ENCODE measurements around the gene MYCBP. TPM values are rescaled to one million over a fixed set of nuclear protein-coding genes. Genes with fewer than 3 reads are reported as not detected.

Gene MYCBP
- total RNA-seq, 1 experiment from 2014 or later = 51.9 TPM

DNA sequence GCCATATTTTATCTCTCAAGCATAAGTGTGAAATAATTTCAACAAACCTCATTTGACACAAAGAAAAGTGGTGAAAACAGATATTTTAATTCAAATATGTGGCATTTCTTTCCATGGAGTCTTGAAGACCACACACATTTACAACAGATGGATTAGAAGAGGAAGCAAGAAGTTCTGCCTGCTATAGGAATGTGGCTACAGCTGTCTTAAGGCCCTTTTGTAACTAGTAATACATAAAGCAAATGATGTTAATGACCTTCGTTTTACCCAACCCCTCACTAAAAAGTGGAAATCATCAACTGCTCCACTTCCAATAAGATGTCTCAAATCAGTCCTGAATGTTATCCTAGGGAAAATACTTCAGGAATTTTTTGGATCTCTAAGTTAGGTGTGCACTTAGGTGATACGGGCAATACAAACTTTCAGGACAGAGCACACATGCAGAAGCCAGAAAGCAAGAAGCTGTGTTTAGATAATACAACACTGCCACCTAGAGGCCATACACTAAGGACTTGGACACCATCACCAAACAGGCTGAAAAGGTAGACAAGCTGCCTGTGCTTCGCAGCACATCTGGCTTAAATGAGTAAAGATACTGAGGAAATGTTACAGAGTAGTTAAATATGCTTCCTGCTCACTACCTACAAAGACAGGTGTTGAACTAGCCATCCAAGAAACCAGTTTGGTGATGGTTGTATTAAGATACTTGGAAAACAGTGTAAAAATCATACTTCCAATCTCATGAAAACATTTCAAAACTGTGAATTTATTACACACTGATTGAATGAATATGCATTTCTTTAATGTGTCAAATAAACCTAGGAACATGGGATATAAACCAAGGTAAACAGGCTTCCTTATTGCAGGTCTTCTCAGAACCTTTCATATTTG lies 38.0 kb downstream of the MYCBP start:
- H3K36me3 ChIP-seq (ENCODE audit: low read depth) = 0 out of 2 replicates have a peak, but pooled peaks cover 6% of the 10 kb centered on the region
- intact Hi-C loops (cut with micrococcal nuclease; ENCODE audit: unreplicated experiment) = loop anchor here (1.0 kb wide), 2 partner anchors 809 to 845 kb away; partner anchors contain the start of gene SF3A3
- no peak for TF ChIP-seq EZH2 (IDR thresholded peaks at IDR 0.05; ENCODE audit: low read depth)
- TF ChIP-seq, protein P1, sequence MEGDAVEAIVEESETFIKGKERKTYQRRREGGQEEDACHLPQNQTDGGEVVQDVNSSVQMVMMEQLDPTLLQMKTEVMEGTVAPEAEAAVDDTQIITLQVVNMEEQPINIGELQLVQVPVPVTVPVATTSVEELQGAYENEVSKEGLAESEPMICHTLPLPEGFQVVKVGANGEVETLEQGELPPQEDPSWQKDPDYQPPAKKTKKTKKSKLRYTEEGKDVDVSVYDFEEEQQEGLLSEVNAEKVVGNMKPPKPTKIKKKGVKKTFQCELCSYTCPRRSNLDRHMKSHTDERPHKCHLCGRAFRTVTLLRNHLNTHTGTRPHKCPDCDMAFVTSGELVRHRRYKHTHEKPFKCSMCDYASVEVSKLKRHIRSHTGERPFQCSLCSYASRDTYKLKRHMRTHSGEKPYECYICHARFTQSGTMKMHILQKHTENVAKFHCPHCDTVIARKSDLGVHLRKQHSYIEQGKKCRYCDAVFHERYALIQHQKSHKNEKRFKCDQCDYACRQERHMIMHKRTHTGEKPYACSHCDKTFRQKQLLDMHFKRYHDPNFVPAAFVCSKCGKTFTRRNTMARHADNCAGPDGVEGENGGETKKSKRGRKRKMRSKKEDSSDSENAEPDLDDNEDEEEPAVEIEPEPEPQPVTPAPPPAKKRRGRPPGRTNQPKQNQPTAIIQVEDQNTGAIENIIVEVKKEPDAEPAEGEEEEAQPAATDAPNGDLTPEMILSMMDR (conservative IDR thresholded peaks at IDR 0.05) = peak; percentile 89
- H3K79me2 ChIP-seq (ENCODE audit: low read depth) = no peaks in the 10 kb centered on the region
- no peak overlapping the region for H2AFZ ChIP-seq
- peaks cover 3% of the 10 kb centered on the region; the same call in 1 of the 2 replicates for H4K20me1 ChIP-seq (ENCODE audit: insufficient read depth)
- no peaks in the 10 kb centered on the region for H3K9me2 ChIP-seq (ENCODE audit: insufficient read depth)
- ChIA-PET CTCF (interaction anchor here (0.6 to 1.5 kb wide), 6 partner anchors 10 to 857 kb away, joined by 3 to 13 read pairs (median 4); no protein-coding TSS in a partner anchor), POLR2A (ENCODE audit: unreplicated experiment) (interaction anchor here (0.6 kb wide), 1 partner anchor 118 kb away, joined by 3 read pairs; no protein-coding TSS in a partner anchor)
- H3F3A ChIP-seq (ENCODE audit: insufficient read depth, low read depth) = 0 out of 2 replicates have a peak, but pooled peaks cover 3% of the 10 kb centered on the region
- DNase-seq = peak; percentile 51 to 73
- no peaks in the 10 kb centered on the region for H3K4me1 ChIP-seq (replicated peaks; ENCODE audit: insufficient read depth)
- H3K4me2 ChIP-seq = no peak overlapping the region
- peaks cover 24% of the 10 kb centered on the region for H3K27me3 ChIP-seq (ENCODE audit: insufficient read depth, low read depth)
- no TSS peak for BruUV-seq (replicated peaks)
- H3K27ac ChIP-seq = no peak overlapping the region
- no peak overlapping the region for H3K4me3 ChIP-seq
- H3K9me3 ChIP-seq (ENCODE audit: insufficient read depth, low read depth) = no peaks in the 10 kb centered on the region

DNA sequence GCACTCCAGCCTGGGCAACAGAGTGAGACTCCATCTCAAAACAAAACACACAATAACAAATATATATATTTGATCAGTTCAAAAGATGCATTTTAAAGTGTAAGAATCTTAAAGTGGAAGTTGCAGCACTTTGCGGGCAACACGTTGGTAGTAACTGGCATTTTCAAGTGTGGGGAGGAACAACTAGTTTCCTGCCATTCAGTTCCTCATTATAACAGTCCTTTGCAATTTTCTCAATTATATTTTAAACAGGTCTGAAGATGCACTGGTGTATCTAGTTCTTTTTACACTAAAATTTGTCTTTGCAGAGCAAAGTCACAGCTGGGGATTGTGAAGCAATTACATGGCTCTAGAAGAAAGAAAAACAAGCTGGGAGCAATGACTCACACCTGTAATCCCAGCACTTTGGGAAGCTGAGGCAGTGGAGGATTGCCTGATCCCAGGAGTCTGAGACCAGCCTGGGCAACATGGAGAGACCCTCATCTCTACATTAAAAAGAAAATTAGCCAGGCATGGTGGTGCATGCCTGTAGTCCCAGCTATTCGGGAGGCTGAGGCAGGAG lies 38.8 kb downstream of the MYCBP start:
- H3K9me3 ChIP-seq (ENCODE audit: insufficient read depth, low read depth) = no peaks in the 10 kb centered on the region
- H3K36me3 ChIP-seq (ENCODE audit: low read depth) = 0 out of 2 replicates have a peak, but pooled peaks cover 6% of the 10 kb centered on the region
- ChIA-PET CTCF (interaction anchor here (0.6 to 1.2 kb wide), 3 partner anchors 260 to 794 kb away, joined by 3 to 7 read pairs (median 3); no protein-coding TSS in a partner anchor), POLR2A (ENCODE audit: unreplicated experiment) (no interaction called here)
- H2AFZ ChIP-seq = no peak overlapping the region
- no peak for DNase-seq
- intact Hi-C loops (cut with micrococcal nuclease; ENCODE audit: unreplicated experiment) = no loop called here
- H3K27me3 ChIP-seq (ENCODE audit: insufficient read depth, low read depth) = peaks cover 32% of the 10 kb centered on the region
- H3K4me3 ChIP-seq = no peak overlapping the region
- H3K4me1 ChIP-seq (replicated peaks; ENCODE audit: insufficient read depth) = no peaks in the 10 kb centered on the region
- no peak for TF ChIP-seq EZH2 (IDR thresholded peaks at IDR 0.05; ENCODE audit: low read depth)
- TF ChIP-seq, protein P1 (conservative IDR thresholded peaks at IDR 0.05) = no peak
- H3K79me2 ChIP-seq (ENCODE audit: low read depth) = no peaks in the 10 kb centered on the region
- H4K20me1 ChIP-seq (ENCODE audit: insufficient read depth) = peaks cover 3% of the 10 kb centered on the region; the same call in 1 of the 2 replicates
- H3K27ac ChIP-seq = no peak overlapping the region
- H3K9me2 ChIP-seq (ENCODE audit: insufficient read depth) = no peaks in the 10 kb centered on the region
- BruUV-seq (replicated peaks) = TSS peak; percentile 7
- no peak overlapping the region for H3K4me2 ChIP-seq
- 0 out of 2 replicates have a peak, but pooled peaks cover 3% of the 10 kb centered on the region for H3F3A ChIP-seq (ENCODE audit: insufficient read depth, low read depth)

DNA sequence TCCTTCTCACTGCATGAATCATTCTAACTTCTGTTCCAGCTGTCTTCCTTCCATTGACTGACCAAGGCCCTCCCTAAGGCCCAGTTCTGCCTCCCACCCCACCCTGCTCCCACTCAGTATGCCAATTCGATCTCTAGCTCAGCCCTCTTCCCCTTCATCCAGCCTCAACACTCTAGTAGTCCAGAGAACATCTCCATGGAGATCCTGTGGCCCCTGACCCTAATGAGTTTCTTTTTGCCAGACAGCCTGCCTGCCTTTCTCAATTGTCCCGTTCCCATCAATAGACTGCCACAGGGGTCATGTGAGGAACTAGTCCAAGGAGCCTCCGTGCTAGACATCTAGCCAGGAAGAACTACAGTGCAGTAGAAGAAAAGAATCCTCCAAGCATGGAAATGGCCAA lies 40.0 kb downstream of the MYCBP start:
- no peak overlapping the region for H3K4me3 ChIP-seq
- 0 out of 2 replicates have a peak, but pooled peaks cover 3% of the 10 kb centered on the region for H3F3A ChIP-seq (ENCODE audit: insufficient read depth, low read depth)
- no peaks in the 10 kb centered on the region for H3K9me3 ChIP-seq (ENCODE audit: insufficient read depth, low read depth)
- no peaks in the 10 kb centered on the region for H3K9me2 ChIP-seq (ENCODE audit: insufficient read depth)
- ChIA-PET POLR2A (ENCODE audit: unreplicated experiment) (no interaction called here), CTCF (interaction anchor here (0.6 kb wide), 1 partner anchor 810 kb away, joined by 3 read pairs; no protein-coding TSS in a partner anchor)
- H2AFZ ChIP-seq = no peak overlapping the region
- no peak overlapping the region for H3K27ac ChIP-seq
- H3K4me1 ChIP-seq (replicated peaks; ENCODE audit: insufficient read depth) = no peaks in the 10 kb centered on the region
- H3K36me3 ChIP-seq (ENCODE audit: low read depth) = no peaks in the 10 kb centered on the region
- no peaks in the 10 kb centered on the region for H4K20me1 ChIP-seq (ENCODE audit: insufficient read depth)
- BruUV-seq (replicated peaks) = no TSS peak
- H3K79me2 ChIP-seq (ENCODE audit: low read depth) = no peaks in the 10 kb centered on the region
- intact Hi-C loops (cut with micrococcal nuclease; ENCODE audit: unreplicated experiment) = no loop called here
- no peak for TF ChIP-seq EZH2 (IDR thresholded peaks at IDR 0.05; ENCODE audit: low read depth)
- TF ChIP-seq, protein P1 (conservative IDR thresholded peaks at IDR 0.05) = no peak
- no peak for DNase-seq
- H3K4me2 ChIP-seq = no peak overlapping the region
- H3K27me3 ChIP-seq (ENCODE audit: insufficient read depth, low read depth) = peaks cover 44% of the 10 kb centered on the region
